ENCODE results near the gene NR2F2.
"Not testable (repeated sequence)": the region's sequence is repeated elsewhere in the genome, so short reads cannot be mapped to it uniquely, and the experiment has no call there.

NR2F2 gene

GRCh38 chr15:96374499-96374898 is 44.0 kb downstream of the NR2F2 start:
- no peak for DNase-seq

GRCh38 chr15:96379592-96379991 is 49.1 kb downstream of the NR2F2 start:
- not testable (repeated sequence) for DNase-seq

GRCh38 chr15:96381463-96381862 is 51.0 kb downstream of the NR2F2 start:
- DNase-seq = no peak

GRCh38 chr15:96385195-96385594 is 54.7 kb downstream of the NR2F2 start:
- DNase-seq = no peak

GRCh38 chr15:96388673-96389072 is 58.2 kb downstream of the NR2F2 start:
- DNase-seq = no peak

Data from DMS153 (cell line).